Measurements from ENCODE around the gene DSCAM. TPM values are rescaled to one million over a fixed set of nuclear protein-coding genes. Genes with fewer than 3 reads are reported as not detected.

Gene DSCAM
- total and polyA plus RNA-seq, 10 of the 15 experiments (the other 5 are each of a cell fraction or from before 2014, with no cell fraction given) = not detected

DNA sequence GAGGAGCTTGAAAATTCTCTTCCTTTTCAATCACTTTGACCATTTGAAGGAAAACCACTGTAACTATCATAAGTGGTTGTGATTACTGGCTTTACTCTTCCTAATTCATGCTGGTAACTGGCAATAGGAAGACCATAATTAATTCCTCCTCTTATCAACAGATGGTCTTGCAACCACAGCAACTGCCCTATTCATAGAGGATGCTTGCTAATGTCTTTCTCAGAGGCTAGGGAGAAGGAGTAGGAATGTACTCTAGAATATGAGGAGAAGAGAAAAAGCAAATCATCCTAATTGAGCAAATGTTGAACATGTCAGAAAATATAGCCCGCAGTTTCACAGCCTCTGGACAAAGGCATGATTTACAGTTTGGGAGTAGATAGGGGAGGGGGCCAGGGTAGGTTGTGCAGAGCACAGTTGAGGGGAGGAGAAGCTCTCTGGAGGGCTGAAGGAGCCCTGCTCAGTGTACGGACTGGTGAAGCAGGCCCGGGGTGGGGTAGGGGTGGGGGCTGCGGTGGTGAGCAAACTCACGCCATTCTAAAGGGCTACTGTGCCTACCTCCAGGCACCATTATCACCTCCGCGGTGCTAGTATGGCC, 786.8 kb downstream of the DSCAM start (continued):
- TF ChIP-seq, protein P1, sequence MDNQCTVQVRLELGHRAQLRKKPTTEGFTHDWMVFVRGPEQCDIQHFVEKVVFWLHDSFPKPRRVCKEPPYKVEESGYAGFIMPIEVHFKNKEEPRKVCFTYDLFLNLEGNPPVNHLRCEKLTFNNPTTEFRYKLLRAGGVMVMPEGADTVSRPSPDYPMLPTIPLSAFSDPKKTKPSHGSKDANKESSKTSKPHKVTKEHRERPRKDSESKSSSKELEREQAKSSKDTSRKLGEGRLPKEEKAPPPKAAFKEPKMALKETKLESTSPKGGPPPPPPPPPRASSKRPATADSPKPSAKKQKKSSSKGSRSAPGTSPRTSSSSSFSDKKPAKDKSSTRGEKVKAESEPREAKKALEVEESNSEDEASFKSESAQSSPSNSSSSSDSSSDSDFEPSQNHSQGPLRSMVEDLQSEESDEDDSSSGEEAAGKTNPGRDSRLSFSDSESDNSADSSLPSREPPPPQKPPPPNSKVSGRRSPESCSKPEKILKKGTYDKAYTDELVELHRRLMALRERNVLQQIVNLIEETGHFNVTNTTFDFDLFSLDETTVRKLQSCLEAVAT (IDR thresholded peaks at IDR 0.05) = no peak

GRCh38 chr21:40057331-40057730, 789.6 kb downstream of the DSCAM start:
- Histone ChIP-seq H3K9ac (ENCODE audit: control insufficient read depth, insufficient read depth, low read length) (no peak overlapping the region), H4K20me1 (ENCODE audit: control insufficient read depth, insufficient read depth) (no peaks in the 10 kb centered on the region), H3K36me3 (ENCODE audit: control insufficient read depth in 2 of 2, insufficient read depth in 2 of 2, low read length in 1 of 2) (no peaks in the 10 kb centered on the region), H3K4me3 (no peak overlapping the region), H2AFZ (ENCODE audit: control insufficient read depth, low read depth, low read length) (no peak overlapping the region), H3K9me3 (replicated peaks; ENCODE audit: control insufficient read depth, insufficient read depth, low read length) (no peaks in the 10 kb centered on the region; the same call in 2 of the 3 replicates), H3K79me2 (ENCODE audit: control insufficient read depth, insufficient read depth, low read length) (no peaks in the 10 kb centered on the region), H3K4me2 (ENCODE audit: control insufficient read depth, insufficient read depth) (no peak overlapping the region), H3K4me1 (ENCODE audit: control insufficient read depth, insufficient read depth, low read length) (no peaks in the 10 kb centered on the region), H3K27me3 (replicated peaks in 1 of 2; ENCODE audit: control insufficient read depth in 2 of 2, insufficient read depth in 2 of 2, low read length in 1 of 2) (no peaks in the 10 kb centered on the region), H3K27ac (ENCODE audit: control insufficient read depth, insufficient read depth) (no peak overlapping the region)
- WGBS (ENCODE audit: insufficient coverage, insufficient replicate concordance, low lambda C conversion rate, missing lambda C conversion rate) = 28% methylated on average over 5 of the region's 5 CpGs
- ATAC-seq = no peak
- no peak for TF ChIP-seq RAD21 (IDR thresholded peaks at IDR 0.05; ENCODE audit: insufficient read depth, low read depth, low read length)
- no peak for TF ChIP-seq NFXL1 (IDR thresholded peaks at IDR 0.05; ENCODE audit: borderline replicate concordance)
- no peak for TF ChIP-seq LARP7 (IDR thresholded peaks at IDR 0.05)
- TF ChIP-seq RUNX3 (IDR thresholded peaks at IDR 0.05; ENCODE audit: low read length) = no peak
- TF ChIP-seq NRF1 (conservative IDR thresholded peaks at IDR 0.05; ENCODE audit: low read depth, low read length) = no peak
- no peak for TF ChIP-seq RBBP5 (conservative IDR thresholded peaks at IDR 0.05)
- no peak for TF ChIP-seq TBL1XR1 (IDR thresholded peaks at IDR 0.05; ENCODE audit: low read depth, low read length)
- no peak for TF ChIP-seq NR2C1 (IDR thresholded peaks at IDR 0.05)
- no peak for TF ChIP-seq E2F8 (IDR thresholded peaks at IDR 0.05; ENCODE audit: low read depth, partially characterized antibody)
- no peak for TF ChIP-seq IKZF2 (IDR thresholded peaks at IDR 0.05)
- TF ChIP-seq HSF1 (IDR thresholded peaks at IDR 0.05; ENCODE audit: low read depth, low read length) = no peak
- no peak for TF ChIP-seq POLR2AphosphoS5 (IDR thresholded peaks at IDR 0.05; ENCODE audit: low read length)
- TF ChIP-seq SMC3 (IDR thresholded peaks at IDR 0.05; ENCODE audit: borderline replicate concordance, low read length) = no peak
- no peak for TF ChIP-seq HCFC1 (IDR thresholded peaks at IDR 0.05; ENCODE audit: low read length)
- intact Hi-C loops (cut with micrococcal nuclease; ENCODE audit: unreplicated experiment) = no loop called here
- no peak for DNase-seq (ENCODE audit: low read depth, low spot score)
- ChIA-PET CTCF (no interaction called here), SMC1A (ENCODE audit: uncharacterized antibody, unreplicated experiment) (no interaction called here), RAD21 (ENCODE audit: unreplicated experiment) (no interaction called here), POLR2A (no interaction called here)
- FAIRE-seq = no peak
- BruUV-seq (replicated peaks) = no TSS peak
- in situ Hi-C loops (cut with MboI) = no loop called here

Measured in GM12878 (cell line).